Keratinocyte (primary cell): Measurements from ENCODE around the gene SACM1L. TPM values are rescaled to one million over a fixed set of nuclear protein-coding genes. Genes with fewer than 3 reads are reported as not detected.
"Not testable (repeated sequence)": the region's sequence is repeated elsewhere in the genome, so short reads cannot be mapped to it uniquely, and the experiment has no call there.

ENCODE experiments used
- DNase-seq: peaks from one replicate; pipeline ENCODE4 v3.0.0-alpha.2; 2011; ENCODE audit warnings: low read depth, missing footprints, low spot score
- FAIRE-seq: peaks from 2 replicates; lab custom pipeline; 2011; peaks lifted over from hg19 to GRCh38; lab: Jason Lieb, UNC
- H2AFZ ChIP-seq: 2 replicates; pipeline ENCODE4 v1.6.0; 2012; ENCODE audit warnings: low read length, control low read depth, inconsistent platforms; ENCODE audit not compliant: control insufficient read depth
- H3K27ac ChIP-seq: 2 replicates; pipeline ENCODE4 v1.5.1; 2011; ENCODE audit warnings: low read length; ENCODE audit not compliant: control insufficient read depth, insufficient read depth
- H3K27me3 ChIP-seq: 3 replicates; pipeline ENCODE4 v1.6.0; 2011; ENCODE audit warnings: low read length; ENCODE audit not compliant: control insufficient read depth, insufficient read depth; ENCODE audit errors: extremely low read depth
- H3K36me3 ChIP-seq, 2 experiments: 2 replicates in 1 of 2; 3 replicates in 1 of 2; pipeline ENCODE4 v1.5.1; 2011; ENCODE audit warnings: low read length in 2 of 2, mild to moderate bottlenecking in 1 of 2; ENCODE audit not compliant: control insufficient read depth in 2 of 2, insufficient read depth in 2 of 2; ENCODE audit errors: extremely low read depth in 1 of 2
- H3K4me1 ChIP-seq: 3 replicates; pipeline ENCODE4 v1.5.1; 2011; ENCODE audit warnings: low read length; ENCODE audit not compliant: control insufficient read depth, insufficient read depth; ENCODE audit errors: extremely low read depth
- H3K4me2 ChIP-seq: 3 replicates; pipeline ENCODE4 v1.6.0; 2011; ENCODE audit warnings: low read depth, low read length; ENCODE audit not compliant: control insufficient read depth, insufficient read depth; ENCODE audit errors: extremely low read depth
- H3K4me3 ChIP-seq, 3 experiments: fragments of 200-600 bp in 1 of 3; sonication (generic) in 1 of 3; 2 replicates in 2 of 3; 3 replicates in 1 of 3; pipeline ENCODE4 v1.5.1; 2011 to 2016; ENCODE audit warnings: low read length in 3 of 3, mild to moderate bottlenecking in 3 of 3, control low read depth in 2 of 3, inconsistent platforms in 1 of 3, low read depth in 1 of 3, mixed read lengths in 1 of 3, mixed run types in 1 of 3, moderate library complexity in 1 of 3; ENCODE audit not compliant: control insufficient read depth in 2 of 3, insufficient read depth in 2 of 3; ENCODE audit errors: extremely low read depth in 1 of 3
- H3K79me2 ChIP-seq: 2 replicates; pipeline ENCODE4 v1.6.0; 2012; ENCODE audit warnings: low read length; ENCODE audit not compliant: control insufficient read depth, insufficient read depth
- H3K9ac ChIP-seq: 3 replicates; pipeline ENCODE4 v1.6.0; 2011; ENCODE audit warnings: low read length; ENCODE audit not compliant: control insufficient read depth, insufficient read depth; ENCODE audit errors: extremely low read depth
- H3K9me1 ChIP-seq: 3 replicates; pipeline ENCODE4 v1.6.0; 2011; ENCODE audit warnings: low read length; ENCODE audit not compliant: control insufficient read depth, insufficient read depth; ENCODE audit errors: extremely low read depth
- H3K9me3 ChIP-seq: 2 replicates; pipeline ENCODE4 v1.5.1; 2012; ENCODE audit warnings: low read depth, low read length; ENCODE audit not compliant: control insufficient read depth
- H4K20me1 ChIP-seq: 3 replicates; pipeline ENCODE4 v1.6.0; 2011; ENCODE audit warnings: low read length; ENCODE audit not compliant: control insufficient read depth, insufficient read depth; ENCODE audit errors: extremely low read depth
- EZH2 ChIP-seq: IDR thresholded peaks from one replicate; pipeline ENCODE4 v1.6.1; 2012; ENCODE audit warnings: inconsistent platforms, mild to moderate bottlenecking, low read length, moderate library complexity
- dilution Hi-C: fragments of 300-500 bp; cut with MboI; formaldehyde crosslinking; loops from one replicate; pipeline ENCODE4 v1.7.0; 2020; ENCODE audit warnings: low sequenced_read_pairs; ENCODE audit not compliant: extremely low pct_ligation_motif_present
- polyA plus RNA-seq, 5 experiments: library from polyadenylated mRNA; depleted of rRNA in 3 of 5; stranded (reverse) in 3 of 5; stranded (forward) in 1 of 5; unstranded in 1 of 5; fragments of >200 nt; gene quantifications; 1 replicate in 1 of 5; 2 replicates in 3 of 5; 3 replicates in 1 of 5; pipeline versions ENCODE4 v1.2.1 to v1.2.3, GENCODE V29; 2011 to 2012; ENCODE audit warnings: missing spikeins in 2 of 5, low read depth in 1 of 5, low replicate concordance in 1 of 5
- TF ChIP-seq, protein P1 (sequence below), 3 experiments: IDR thresholded peaks in 1 of 3; conservative IDR thresholded peaks in 1 of 3; optimal IDR thresholded peaks in 1 of 3; 2 replicates in 2 of 3; 3 replicates in 1 of 3; pipeline versions ENCODE3 to v1.5.1; 2011; ENCODE audit warnings: low read length in 3 of 3, mild to moderate bottlenecking in 3 of 3, moderate library complexity in 2 of 3, control low read depth in 1 of 3, inconsistent platforms in 1 of 3; ENCODE audit not compliant: insufficient read depth in 2 of 3; ENCODE audit errors: extremely low read depth in 1 of 3

SACM1L gene
- polyA plus RNA-seq, 1 donor (not counting 4 experiments of a cell fraction or from before 2014, with no cell fraction given), result 44.3 TPM

DNA sequence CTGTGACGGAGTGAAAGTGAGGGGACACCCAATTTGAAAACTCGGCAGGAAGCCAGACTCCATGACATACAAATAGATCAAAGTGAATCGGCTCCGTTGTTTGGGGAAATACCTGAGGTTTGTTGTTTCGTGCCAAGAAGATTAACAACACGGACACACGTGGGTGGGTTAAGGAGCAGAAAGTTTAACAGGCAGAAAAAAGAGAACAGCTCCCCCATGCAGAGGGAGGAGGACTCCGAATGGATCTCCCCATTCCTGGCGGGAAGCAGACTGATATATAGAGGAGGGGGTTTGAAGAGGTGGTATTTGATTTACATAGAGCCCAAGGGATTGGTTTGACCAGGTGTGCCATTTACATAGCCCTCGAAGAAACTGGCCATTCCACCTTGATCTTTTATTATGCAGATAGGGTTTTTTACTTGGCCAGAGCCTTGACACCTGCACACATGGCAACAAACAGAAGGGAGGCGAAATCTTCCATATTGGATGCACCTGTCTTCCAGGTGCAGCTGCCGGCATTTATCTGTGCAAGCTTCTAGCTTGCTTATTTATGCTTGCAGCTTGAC, 4.8 kb upstream of the SACM1L start:
- Histone ChIP-seq H3K9me3 (no peaks in the 10 kb centered on the region), H3K27me3 (no peaks in the 10 kb centered on the region), H3K4me2 (no peak overlapping the region), H4K20me1 (no peaks in the 10 kb centered on the region), H2AFZ (no peak overlapping the region), H3K36me3 (no peaks in the 10 kb centered on the region), H3K4me1 (no peaks in the 10 kb centered on the region), H3K27ac (no peak overlapping the region), H3K9ac (no peak overlapping the region), H3K4me3 (no peak overlapping the region), H3K79me2 (peaks cover under 1% of the 10 kb centered on the region), H3K9me1 (no peaks in the 10 kb centered on the region)
- dilution Hi-C loops, result no loop called here
- DNase-seq (no peak), FAIRE-seq (no peak)
- no peak for TF ChIP-seq EZH2
- TF ChIP-seq, protein P1, sequence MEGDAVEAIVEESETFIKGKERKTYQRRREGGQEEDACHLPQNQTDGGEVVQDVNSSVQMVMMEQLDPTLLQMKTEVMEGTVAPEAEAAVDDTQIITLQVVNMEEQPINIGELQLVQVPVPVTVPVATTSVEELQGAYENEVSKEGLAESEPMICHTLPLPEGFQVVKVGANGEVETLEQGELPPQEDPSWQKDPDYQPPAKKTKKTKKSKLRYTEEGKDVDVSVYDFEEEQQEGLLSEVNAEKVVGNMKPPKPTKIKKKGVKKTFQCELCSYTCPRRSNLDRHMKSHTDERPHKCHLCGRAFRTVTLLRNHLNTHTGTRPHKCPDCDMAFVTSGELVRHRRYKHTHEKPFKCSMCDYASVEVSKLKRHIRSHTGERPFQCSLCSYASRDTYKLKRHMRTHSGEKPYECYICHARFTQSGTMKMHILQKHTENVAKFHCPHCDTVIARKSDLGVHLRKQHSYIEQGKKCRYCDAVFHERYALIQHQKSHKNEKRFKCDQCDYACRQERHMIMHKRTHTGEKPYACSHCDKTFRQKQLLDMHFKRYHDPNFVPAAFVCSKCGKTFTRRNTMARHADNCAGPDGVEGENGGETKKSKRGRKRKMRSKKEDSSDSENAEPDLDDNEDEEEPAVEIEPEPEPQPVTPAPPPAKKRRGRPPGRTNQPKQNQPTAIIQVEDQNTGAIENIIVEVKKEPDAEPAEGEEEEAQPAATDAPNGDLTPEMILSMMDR (optimal IDR thresholded peaks at IDR 0.05 in 1 of 3, IDR thresholded peaks at IDR 0.05 in 1 of 3, conservative IDR thresholded peaks at IDR 0.05 in 1 of 3; ENCODE audit: extremely low read depth in 1 of 3, insufficient read depth in 2 of 3, low read length in 3 of 3), result no peak

DNA sequence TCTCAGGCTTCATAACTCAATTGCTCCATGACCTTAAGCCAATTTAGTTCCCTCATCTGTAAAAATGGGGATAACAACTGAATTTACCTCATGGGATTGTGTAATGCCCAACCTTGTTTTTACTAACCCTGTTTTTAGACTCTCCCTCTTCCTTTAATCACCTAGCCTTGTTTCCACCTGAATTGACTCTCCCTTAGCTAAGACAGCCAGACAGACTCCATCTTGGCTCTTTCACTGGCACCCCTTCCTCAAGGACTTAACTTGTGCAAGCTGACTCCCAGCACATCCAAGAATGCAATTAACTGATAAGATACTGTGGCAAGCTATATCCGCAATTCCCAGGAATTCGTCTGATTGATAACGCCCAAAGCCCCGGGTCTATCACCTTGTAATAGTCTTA, 3.5 kb upstream of the SACM1L start:
- dilution Hi-C loops, H3K4me3 ChIP-seq, FAIRE-seq, H3K9me1 ChIP-seq, H3K4me2 ChIP-seq, H3K27ac ChIP-seq, H2AFZ ChIP-seq, H4K20me1 ChIP-seq, H3K36me3 ChIP-seq, H3K27me3 ChIP-seq, H3K9ac ChIP-seq, H3K9me3 ChIP-seq, H3K4me1 ChIP-seq, DNase-seq: not testable (repeated sequence)
- H3K79me2 ChIP-seq, result peaks cover 14% of the 10 kb centered on the region

DNA sequence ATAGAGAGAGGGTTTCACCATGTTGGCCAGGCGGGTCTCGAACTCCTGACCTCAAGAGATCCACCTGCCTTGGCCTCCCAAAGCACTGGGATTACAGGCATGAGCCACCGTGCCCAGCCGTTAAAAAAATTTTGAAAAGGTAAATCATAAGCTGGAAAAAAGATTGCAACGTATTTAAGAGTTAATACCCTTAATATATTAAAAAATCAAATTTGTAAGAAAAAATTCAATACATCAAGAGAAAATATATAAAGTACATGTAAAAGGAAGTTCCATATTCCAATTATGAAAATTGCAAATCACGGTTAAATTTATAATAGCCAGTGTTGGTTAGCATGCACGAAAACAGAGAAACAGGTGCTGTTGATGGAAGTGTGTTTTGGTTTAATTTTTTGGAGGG, 2.3 kb upstream of the SACM1L start:
- Histone ChIP-seq H2AFZ (no peak overlapping the region), H3K79me2 (peaks cover 25% of the 10 kb centered on the region), H3K27ac (no peak overlapping the region), H3K4me2 (no peak overlapping the region), H3K4me3 (no peak overlapping the region), H3K27me3 (no peaks in the 10 kb centered on the region), H3K9ac (no peak overlapping the region), H3K9me3 (no peaks in the 10 kb centered on the region), H3K9me1 (no peaks in the 10 kb centered on the region), H4K20me1 (no peaks in the 10 kb centered on the region), H3K36me3 (no peaks in the 10 kb centered on the region), H3K4me1 (peaks cover 6% of the 10 kb centered on the region)
- no peak for TF ChIP-seq EZH2
- TF ChIP-seq, protein P1 (optimal IDR thresholded peaks at IDR 0.05 in 1 of 3, IDR thresholded peaks at IDR 0.05 in 1 of 3, conservative IDR thresholded peaks at IDR 0.05 in 1 of 3; ENCODE audit: extremely low read depth in 1 of 3, insufficient read depth in 2 of 3, low read length in 3 of 3), result no peak
- FAIRE-seq (no peak), DNase-seq (no peak)
- dilution Hi-C loops, result no loop called here
